IMR-90 (cell line): ENCODE results near the gene MCFD2. TPM values are rescaled to one million over a fixed set of nuclear protein-coding genes. Genes with fewer than 3 reads are reported as not detected.

ENCODE experiments used
- ATAC-seq: fragments of 200-7000 bp; cut with Tn5 transposase; 2 replicates; pipeline ENCODE4 v1.9.1; 2020; ENCODE audit warnings: low read depth, mild to moderate bottlenecking, moderate library complexity
- BruUV-seq: library from RNA; stranded (reverse); fragments of 400-500 nt; replicated peaks from 2 replicates; lab custom pipeline; 2021; lab: Mats Ljungman, UMichigan
- CTCF ChIA-PET: fragments of 300-600 bp; formaldehyde crosslinking; extraction: SDS; loops from one replicate; lab custom pipeline; 2021; ENCODE audit warnings: antibody characterized with exemption; lab: Yijun Ruan, JAX
- POLR2A ChIA-PET: fragments of 300-600 bp; sonication (Branson Sonifier 250); formaldehyde crosslinking; loops from one replicate; lab custom pipeline; 2022; ENCODE audit warnings: antibody characterized with exemption; ENCODE audit not compliant: unreplicated experiment; lab: Charles Lee
- DNase-seq: peaks from one replicate; pipeline ENCODE4 v3.0.0; 2013
- H2AFZ ChIP-seq: replicated peaks from 2 replicates; pipeline ENCODE3; 2013; ENCODE audit warnings: low read length, mild to moderate bottlenecking; ENCODE audit not compliant: poor library complexity
- H2AK5ac ChIP-seq: 2 replicates; pipeline ENCODE4 v1.6.1; 2013; ENCODE audit warnings: low read depth, low read length, inconsistent platforms
- H2AK9ac ChIP-seq: replicated peaks from 2 replicates; pipeline ENCODE3; 2013; ENCODE audit warnings: mild to moderate bottlenecking, low read depth, low read length, moderate library complexity; ENCODE audit not compliant: poor library complexity
- H2BK120ac ChIP-seq: 2 replicates; pipeline ENCODE4 v1.6.1; 2013; ENCODE audit warnings: low read depth, low read length, inconsistent platforms
- H2BK15ac ChIP-seq: 3 replicates; pipeline ENCODE4 v1.6.1; 2013; ENCODE audit warnings: low read depth, low read length, inconsistent platforms
- H2BK20ac ChIP-seq: 2 replicates; pipeline ENCODE4 v1.6.1; 2013; ENCODE audit warnings: low read depth, mild to moderate bottlenecking, inconsistent platforms, low read length, moderate library complexity
- H2BK5ac ChIP-seq: 2 replicates; pipeline ENCODE4 v1.6.1; 2013; ENCODE audit warnings: mild to moderate bottlenecking, low read depth, low read length, inconsistent platforms; ENCODE audit not compliant: poor library complexity, severe bottlenecking
- H3K14ac ChIP-seq: replicated peaks from 2 replicates; pipeline ENCODE4 v1.6.1; 2013; ENCODE audit warnings: low read depth, low read length, inconsistent platforms
- H3K18ac ChIP-seq: 2 replicates; pipeline ENCODE4 v1.6.1; 2013; ENCODE audit warnings: low read depth, low read length, control low read depth
- H3K23ac ChIP-seq: 2 replicates; pipeline ENCODE4 v1.6.1; 2013; ENCODE audit warnings: low read depth, low read length, inconsistent platforms
- H3K27ac ChIP-seq: 2 replicates; pipeline ENCODE4 v1.5.1; 2013; ENCODE audit warnings: mild to moderate bottlenecking, control low read depth, low read length; ENCODE audit not compliant: insufficient read depth
- H3K27me3 ChIP-seq: 2 replicates; pipeline ENCODE4 v1.6.1; 2013; ENCODE audit warnings: low read length; ENCODE audit not compliant: control insufficient read depth, insufficient read depth
- H3K36me3 ChIP-seq: 2 replicates; pipeline ENCODE4 v1.6.1; 2013; ENCODE audit warnings: low read length, mixed read lengths; ENCODE audit not compliant: control insufficient read depth, insufficient read depth
- H3K4ac ChIP-seq: 2 replicates; pipeline ENCODE4 v1.6.1; 2013; ENCODE audit warnings: low read depth, low read length, inconsistent platforms
- H3K4me1 ChIP-seq: 2 replicates; pipeline ENCODE4 v1.6.1; 2013; ENCODE audit warnings: low read length, mixed read lengths; ENCODE audit not compliant: control insufficient read depth, insufficient read depth
- H3K4me2 ChIP-seq: 2 replicates; pipeline ENCODE4 v1.6.1; 2013; ENCODE audit warnings: low read depth, mild to moderate bottlenecking, control low read depth, low read length, moderate library complexity
- H3K4me3 ChIP-seq: 2 replicates; pipeline ENCODE4 v1.5.1; 2013; ENCODE audit warnings: low read depth, mild to moderate bottlenecking, control low read depth, low read length, moderate library complexity; ENCODE audit not compliant: insufficient read depth
- H3K56ac ChIP-seq: 2 replicates; pipeline ENCODE4 v1.6.1; 2013; ENCODE audit warnings: low read length, inconsistent platforms; ENCODE audit not compliant: insufficient read depth; ENCODE audit errors: extremely low read depth
- H3K79me1 ChIP-seq, 2 experiments: 2 replicates each; pipeline ENCODE4 v1.6.1; 2013; ENCODE audit warnings: low read length in 2 of 2, inconsistent platforms in 1 of 2, low read depth in 1 of 2
- H3K9ac ChIP-seq: 2 replicates; pipeline ENCODE4 v1.6.1; 2013; ENCODE audit warnings: low read depth, low read length, control low read depth
- H3K9me1 ChIP-seq: 2 replicates; pipeline ENCODE4 v1.6.1; 2013; ENCODE audit warnings: low read length, inconsistent platforms; ENCODE audit not compliant: insufficient read depth
- H3K9me3 ChIP-seq: 2 replicates; pipeline ENCODE4 v1.6.1; 2013; ENCODE audit warnings: low read length; ENCODE audit not compliant: control insufficient read depth, insufficient read depth
- H4K20me1 ChIP-seq: 2 replicates; pipeline ENCODE4 v1.6.1; 2013; ENCODE audit warnings: low read length, inconsistent platforms; ENCODE audit not compliant: insufficient read depth
- H4K5ac ChIP-seq: 2 replicates; pipeline ENCODE4 v1.6.1; 2013; ENCODE audit warnings: mild to moderate bottlenecking, low read depth, low read length, control low read depth
- H4K8ac ChIP-seq, 2 experiments: 2 replicates each; pipeline ENCODE4 v1.6.1; 2013; ENCODE audit warnings: low read depth in 2 of 2, low read length in 2 of 2, control low read depth in 1 of 2, inconsistent platforms in 1 of 2
- H4K91ac ChIP-seq: 2 replicates; pipeline ENCODE4 v1.6.1; 2013; ENCODE audit warnings: low read depth, low read length, inconsistent platforms; ENCODE audit not compliant: insufficient read depth
- BHLHE40 ChIP-seq: fragments of 150-350 bp; IDR thresholded peaks from 2 replicates; pipeline ENCODE4 v1.6.1; 2016; ENCODE audit warnings: mild to moderate bottlenecking, low read depth, low read length
- CEBPB ChIP-seq: IDR thresholded peaks from 2 replicates; pipeline ENCODE4 v1.6.1; 2012; ENCODE audit warnings: low read depth, low read length, improper control_type of control experiment
- MAZ ChIP-seq: IDR thresholded peaks from 2 replicates; pipeline ENCODE4 v1.6.1; 2012; ENCODE audit warnings: low read depth, mild to moderate bottlenecking, low read length, improper control_type of control experiment, moderate library complexity, borderline replicate concordance
- MXI1 ChIP-seq: IDR thresholded peaks from 2 replicates; pipeline ENCODE4 v1.6.1; 2012; ENCODE audit warnings: low read depth, mild to moderate bottlenecking, low read length, moderate library complexity, borderline replicate concordance
- NFE2L2 ChIP-seq: fragments of 150-350 bp; IDR thresholded peaks from 2 replicates; pipeline ENCODE4 v1.6.1; 2016; ENCODE audit warnings: low read depth, mild to moderate bottlenecking, low read length
- POLR2A ChIP-seq: IDR thresholded peaks from 2 replicates; pipeline ENCODE4 v1.6.1; 2012; ENCODE audit warnings: mild to moderate bottlenecking, low read depth, low read length
- RCOR1 ChIP-seq: IDR thresholded peaks from 2 replicates; pipeline ENCODE4 v1.6.1; 2012; ENCODE audit warnings: mild to moderate bottlenecking, low read length, improper control_type of control experiment; ENCODE audit not compliant: insufficient replicate concordance
- WGBS, 2 experiments: methylation state at CpG; one replicate each; pipeline versions ENCODE4 v1.1.5 to v1.1.7; 2013; ENCODE audit warnings: missing lambda C conversion rate in 2 of 2; ENCODE audit not compliant: insufficient read length in 1 of 2; ENCODE audit errors: extremely low coverage in 2 of 2; 5-methylcytosine and 5-hydroxymethylcytosine counted together
- dilution Hi-C: fragments of 300-500 bp; cut with HindIII; formaldehyde crosslinking; loops from one replicate; pipeline ENCODE4 v1.14.3; 2018; ENCODE audit warnings: low sequenced_read_pairs; ENCODE audit not compliant: unreplicated experiment
- in situ Hi-C: fragments of 300-500 bp; cut with MboI; formaldehyde crosslinking; loops from 3 replicates; pipeline ENCODE4 v1.14.3; 2019; ENCODE audit warnings: low sequenced_read_pairs, inconsistent platforms, mixed read lengths
- intact Hi-C: fragments of 100-400 bp; cut with micrococcal nuclease; formaldehyde crosslinking; loops from 2 replicates; pipeline ENCODE4 v1.10.0; 2022
- polyA plus RNA-seq, 3 experiments: library from polyadenylated mRNA; depleted of rRNA; stranded (reverse); fragments of >200 nt; gene quantifications; 2 replicates each; pipeline ENCODE4 v1.2.3, GENCODE V29; 2012; ENCODE audit warnings: low replicate concordance in 1 of 3
- total RNA-seq: library from RNA; depleted of rRNA; stranded (reverse); fragments of >200 nt; gene quantifications from 2 replicates; pipeline ENCODE4 v1.2.3, GENCODE V29; 2012
- TF ChIP-seq, protein P1 (sequence below): conservative IDR thresholded peaks from 2 replicates; pipeline ENCODE4 v1.5.1; 2012; ENCODE audit warnings: mild to moderate bottlenecking, low read depth, low read length, improper control_type of control experiment

Gene MCFD2
- total and polyA plus RNA-seq, 2 of the 4 experiments (the other 2 are of a cell fraction), result 145 to 177 TPM

DNA sequence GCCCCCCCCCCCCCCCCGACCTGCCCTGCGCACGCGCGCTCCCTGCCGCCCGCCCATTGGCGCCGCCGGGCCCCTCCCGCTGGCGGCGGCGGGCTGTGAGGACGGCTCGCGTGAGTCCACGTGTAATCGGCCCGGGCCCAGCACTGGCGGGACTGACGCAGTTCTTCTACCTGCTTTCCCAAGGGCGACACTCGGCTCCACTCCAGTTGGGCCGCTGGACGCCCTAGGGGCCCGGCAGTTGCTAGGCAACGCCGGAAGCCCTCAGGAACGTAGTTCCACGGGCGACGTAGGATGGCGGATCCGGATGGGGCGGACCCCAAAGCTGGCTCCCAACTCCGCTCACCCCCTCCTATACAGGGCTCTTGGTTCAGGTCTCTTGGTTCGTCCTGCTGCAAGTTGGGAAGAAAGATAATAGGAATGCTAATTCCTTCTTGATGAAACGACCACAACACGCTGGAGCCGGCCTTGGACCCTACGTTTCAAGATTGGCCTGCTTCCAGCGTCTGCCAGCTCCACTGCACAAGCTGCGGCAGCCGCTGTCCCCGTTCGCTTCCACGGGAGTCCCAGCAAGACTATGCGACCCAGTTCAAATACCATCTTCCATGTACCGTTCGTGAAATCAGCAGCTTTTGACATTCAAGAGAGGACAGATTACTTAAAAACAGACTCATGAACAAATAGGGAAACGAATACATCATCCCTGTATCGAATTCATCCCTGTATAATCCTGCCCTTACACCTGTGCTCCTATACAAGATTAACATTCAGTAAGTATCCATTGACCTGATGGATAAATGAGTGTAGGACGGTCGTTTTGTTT, 415 bp upstream of the MCFD2 start:
- no peaks in the 10 kb centered on the region for H3K27me3 ChIP-seq
- H2BK15ac ChIP-seq, result peak overlapping the region; percentile 81
- H3K4ac ChIP-seq, result peak overlapping the region; percentile 96
- no peaks in the 10 kb centered on the region for H3K9me3 ChIP-seq
- H4K8ac ChIP-seq, result peak overlapping the region; percentile 87 to 99
- H3K79me1 ChIP-seq, result peaks cover 18 to 68% of the 10 kb centered on the region in 2 experiments
- TSS peak; percentile 70 for BruUV-seq
- peak overlapping the region; percentile 85 for H4K5ac ChIP-seq
- peaks cover 26% of the 10 kb centered on the region; the same call in 1 of the 2 replicates for H4K20me1 ChIP-seq
- H3K23ac ChIP-seq, result peak overlapping the region; percentile 98
- DNase-seq (peak; percentile 91), ATAC-seq (peak; percentile 82)
- in situ Hi-C loops (loop anchor here (10.0 kb wide), 1 partner anchor 409 kb away; no protein-coding TSS in a partner anchor), intact Hi-C loops (loop anchor here (5.0 kb wide), 1 partner anchor 51 kb away; no protein-coding TSS in a partner anchor), dilution Hi-C loops (no loop called here)
- peaks cover 15% of the 10 kb centered on the region for H3K9me1 ChIP-seq
- 0% methylated on average over 31 of the region's 55 CpGs; no CpG with 5 or more reads in 1 of the 2 experiments for WGBS, 2 experiments
- H2AK9ac ChIP-seq, result peak overlapping the region; percentile 93
- peaks cover 6% of the 10 kb centered on the region; the same call in 1 of the 2 replicates for H3K36me3 ChIP-seq
- peak overlapping the region; percentile 92 for H2BK120ac ChIP-seq
- TF ChIP-seq NFE2L2 (no peak), MXI1 (peak; percentile 96), POLR2A (peak; percentile 39), RCOR1 (peak; percentile 9), MAZ (peak; percentile 78; the same call in 1 of the 2 replicates), BHLHE40 (peak; percentile 88), CEBPB (0 out of 2 replicates have a peak, but pooled peaks have one; percentile 6)
- TF ChIP-seq, protein P1, sequence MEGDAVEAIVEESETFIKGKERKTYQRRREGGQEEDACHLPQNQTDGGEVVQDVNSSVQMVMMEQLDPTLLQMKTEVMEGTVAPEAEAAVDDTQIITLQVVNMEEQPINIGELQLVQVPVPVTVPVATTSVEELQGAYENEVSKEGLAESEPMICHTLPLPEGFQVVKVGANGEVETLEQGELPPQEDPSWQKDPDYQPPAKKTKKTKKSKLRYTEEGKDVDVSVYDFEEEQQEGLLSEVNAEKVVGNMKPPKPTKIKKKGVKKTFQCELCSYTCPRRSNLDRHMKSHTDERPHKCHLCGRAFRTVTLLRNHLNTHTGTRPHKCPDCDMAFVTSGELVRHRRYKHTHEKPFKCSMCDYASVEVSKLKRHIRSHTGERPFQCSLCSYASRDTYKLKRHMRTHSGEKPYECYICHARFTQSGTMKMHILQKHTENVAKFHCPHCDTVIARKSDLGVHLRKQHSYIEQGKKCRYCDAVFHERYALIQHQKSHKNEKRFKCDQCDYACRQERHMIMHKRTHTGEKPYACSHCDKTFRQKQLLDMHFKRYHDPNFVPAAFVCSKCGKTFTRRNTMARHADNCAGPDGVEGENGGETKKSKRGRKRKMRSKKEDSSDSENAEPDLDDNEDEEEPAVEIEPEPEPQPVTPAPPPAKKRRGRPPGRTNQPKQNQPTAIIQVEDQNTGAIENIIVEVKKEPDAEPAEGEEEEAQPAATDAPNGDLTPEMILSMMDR, result no peak
- H2BK5ac ChIP-seq, result peak overlapping the region; percentile 88
- POLR2A ChIA-PET, result no interaction called here
- peak overlapping the region; percentile 92 for H4K91ac ChIP-seq
- peak overlapping the region; percentile 97 for H3K14ac ChIP-seq
- H3K9ac ChIP-seq, result peak overlapping the region; percentile 96
- peaks cover 9% of the 10 kb centered on the region for H3K4me1 ChIP-seq
- peak overlapping the region; percentile 77; the same call in 1 of the 2 replicates for H2BK20ac ChIP-seq
- peak overlapping the region; percentile 88 for H3K27ac ChIP-seq
- CTCF ChIA-PET, result interaction anchor here (2.0 kb wide), 1 partner anchor 407 kb away, joined by 5 read pairs; no protein-coding TSS in a partner anchor
- H3K4me3 ChIP-seq, result peak overlapping the region; percentile 84
- H3K18ac ChIP-seq, result peak overlapping the region; percentile 75
- peak overlapping the region; percentile 94 for H3K4me2 ChIP-seq
- peak overlapping the region; percentile 89 for H2AK5ac ChIP-seq
- peak overlapping the region; percentile 94 for H3K56ac ChIP-seq
- H2AFZ ChIP-seq, result peak overlapping the region; percentile 98
